Umbilical cord (tissue), 2 donors: ENCODE results near the gene KDM6A. TPM values are rescaled to one million over a fixed set of nuclear protein-coding genes. Genes with fewer than 3 reads are reported as not detected.
A peak's percentile ranks its signal among the peaks of the same experiment; 100 is the strongest.
"Not testable (repeated sequence)": the region's sequence is repeated elsewhere in the genome, so short reads cannot be mapped to it uniquely, and the experiment has no call there.

ENCODE experiments used
- DNase-seq: peaks from one replicate; pipeline ENCODE4 v3.0.0-alpha.2; 2015; ENCODE audit warnings: low spot score
- total RNA-seq: library from RNA; depleted of rRNA; stranded (reverse); fragments of >200 nt; gene quantifications from one replicate; pipeline ENCODE4 v1.2.3, GENCODE V29; 2014; ENCODE audit warnings: low replicate concordance; ENCODE audit not compliant: insufficient read depth

KDM6A gene
- total RNA-seq, 1 donor from 2014 or later: 24.3 TPM

GRCh38 chrX:45006002-45006800 lies 133.2 kb downstream of the KDM6A start:
- DNase-seq: no peak

- DNase-seq: no peak
These were observed 134.6 kb downstream of the KDM6A start for GRCh38 chrX:45007598-45007997.

GRCh38 chrX:45009371-45010000 lies 136.5 kb downstream of the KDM6A start:
- no peak for DNase-seq

GRCh38 chrX:45011131-45011530 lies 138.1 kb downstream of the KDM6A start:
- DNase-seq: no peak

- DNase-seq: no peak
These were observed 138.6 kb downstream of the KDM6A start for GRCh38 chrX:45011597-45011996.

- DNase-seq: no peak
These were observed 145.0 kb downstream of the KDM6A start for GRCh38 chrX:45017946-45018345.

- no peak for DNase-seq
These were observed 149.2 kb downstream of the KDM6A start for GRCh38 chrX:45022150-45022549.

- no peak for DNase-seq
These were observed 151.5 kb downstream of the KDM6A start for GRCh38 chrX:45024501-45024900.

- no peak for DNase-seq
These were observed 153.0 kb downstream of the KDM6A start for GRCh38 chrX:45026036-45026435.

- DNase-seq: no peak
These were observed 158.9 kb downstream of the KDM6A start for GRCh38 chrX:45031830-45032378.

- DNase-seq: peak; percentile 0
These were observed 162.1 kb downstream of the KDM6A start for GRCh38 chrX:45035071-45035470.

GRCh38 chrX:45036161-45036560 lies 163.2 kb downstream of the KDM6A start:
- DNase-seq: no peak

- DNase-seq: not testable (repeated sequence)
These were observed 167.1 kb downstream of the KDM6A start for GRCh38 chrX:45040137-45040536.

GRCh38 chrX:45046417-45046816 lies 173.4 kb downstream of the KDM6A start:
- DNase-seq: no peak

- DNase-seq: no peak
These were observed 177.6 kb downstream of the KDM6A start for GRCh38 chrX:45050558-45050957.

GRCh38 chrX:45056428-45057145 lies 183.6 kb downstream of the KDM6A start:
- DNase-seq: peak; percentile 45

GRCh38 chrX:45059906-45060305 lies 186.9 kb downstream of the KDM6A start:
- DNase-seq: not testable (repeated sequence)

- DNase-seq: no peak
These were observed 190.5 kb downstream of the KDM6A start for GRCh38 chrX:45063319-45064095.

GRCh38 chrX:45068569-45068968 lies 195.6 kb downstream of the KDM6A start:
- no peak for DNase-seq

- DNase-seq: peak; percentile 26
These were observed 197.4 kb downstream of the KDM6A start for GRCh38 chrX:45070116-45071007.
